B cell (primary cell): ENCODE data around the gene CCDC97. TPM values are rescaled to one million over a fixed set of nuclear protein-coding genes. Genes with fewer than 3 reads are reported as not detected.

Source experiments
- ATAC-seq: fragments of 200-7000 bp; cut with Tn5 transposase; one replicate; pipeline ENCODE4 v1.10.0; 2021; ENCODE audit warnings: low read depth, mild to moderate bottlenecking, moderate number of reproducible peaks, moderate library complexity
- CTCF ChIA-PET: fragments of 350-600 bp; sonication (Branson Sonifier 250); formaldehyde crosslinking; loops from one replicate; lab custom pipeline; 2021; ENCODE audit warnings: antibody characterized with exemption, inconsistent platforms; lab: Charles Lee
- POLR2A ChIA-PET: fragments of 350-600 bp; sonication (Branson Sonifier 250); formaldehyde crosslinking; loops from one replicate; lab custom pipeline; 2021; ENCODE audit warnings: antibody characterized with exemption; lab: Charles Lee
- DNase-seq: peaks from one replicate; pipeline ENCODE4 v3.0.0; 2013
- H2AFZ ChIP-seq: 2 replicates; pipeline ENCODE4 v1.6.1; 2012; ENCODE audit warnings: mild to moderate bottlenecking, low read depth, low read length; ENCODE audit not compliant: insufficient read depth, poor library complexity, severe bottlenecking
- H3K27ac ChIP-seq, 2 donors: 1 replicate in 1 of 2; 2 replicates in 1 of 2; pipeline ENCODE4 v1.5.1; 2012 to 2013; ENCODE audit warnings: low read length in 2 of 2, mild to moderate bottlenecking in 2 of 2, moderate library complexity in 1 of 2
- H3K27me3 ChIP-seq, 4 experiments: fragments of 200-600 bp in 1 of 4; sonication (generic) in 1 of 4; replicated peaks in 1 of 4; 1 replicate in 2 of 4; 2 replicates in 2 of 4; pipeline versions ENCODE4 v1.6.1 to v1.7.0; 2013 to 2016; ENCODE audit warnings: low read length in 3 of 4, mild to moderate bottlenecking in 2 of 4, mixed read lengths in 1 of 4, moderate library complexity in 1 of 4; ENCODE audit not compliant: insufficient read depth in 4 of 4, control insufficient read depth in 3 of 4; ENCODE audit errors: control extremely low read depth in 1 of 4
- H3K36me3 ChIP-seq, 2 experiments: replicated peaks in 1 of 2; 1 replicate in 1 of 2; 2 replicates in 1 of 2; pipeline versions ENCODE4 v1.6.1 to v1.7.1; 2013; ENCODE audit warnings: low read length in 1 of 2; ENCODE audit not compliant: insufficient read depth in 2 of 2, control insufficient read depth in 1 of 2; ENCODE audit errors: control extremely low read depth in 1 of 2, extremely low read depth in 1 of 2
- H3K4me1 ChIP-seq, 2 donors: fragments of 200-600 bp in 1 of 2; sonication (generic) in 1 of 2; 1 replicate in 1 of 2; 2 replicates in 1 of 2; pipeline versions ENCODE4 v1.5.1 to v1.6.1; 2013 to 2017; ENCODE audit warnings: low read length in 2 of 2; ENCODE audit not compliant: control insufficient read depth in 2 of 2, insufficient read depth in 2 of 2
- H3K4me2 ChIP-seq: replicated peaks from 2 replicates; pipeline ENCODE3; 2012; ENCODE audit warnings: mild to moderate bottlenecking, low read depth, low read length; ENCODE audit not compliant: poor library complexity, severe bottlenecking
- H3K4me3 ChIP-seq, 5 experiments: fragments of 200-600 bp in 1 of 5; sonication (generic) in 1 of 5; 1 replicate in 3 of 5; 2 replicates in 2 of 5; pipeline versions ENCODE4 v1.5.1 to v1.7.0; 2011 to 2016; ENCODE audit warnings: low read length in 4 of 5, mild to moderate bottlenecking in 4 of 5, low read depth in 2 of 5, control low read depth in 1 of 5, moderate library complexity in 1 of 5; ENCODE audit not compliant: insufficient read depth in 1 of 5; ENCODE audit errors: control extremely low read depth in 1 of 5, extremely low read depth in 1 of 5
- H3K79me2 ChIP-seq: fragments of 200-600 bp; sonication (generic); one replicate; pipeline ENCODE4 v1.6.0; 2016; ENCODE audit warnings: low read length; ENCODE audit not compliant: control insufficient read depth, insufficient read depth
- H3K9ac ChIP-seq: fragments of 200-600 bp; sonication (generic); 2 replicates; pipeline ENCODE4 v1.6.1; 2017; ENCODE audit warnings: mild to moderate bottlenecking, low read length, moderate library complexity
- H3K9me3 ChIP-seq, 3 donors: one replicate each; pipeline versions ENCODE4 v1.6.1 to v1.7.1; 2013; ENCODE audit warnings: low read length in 2 of 3; ENCODE audit not compliant: control insufficient read depth in 2 of 3, insufficient read depth in 1 of 3; ENCODE audit errors: control extremely low read depth in 1 of 3
- H4K20me1 ChIP-seq: 2 replicates; pipeline ENCODE4 v1.6.0; 2012; ENCODE audit warnings: mild to moderate bottlenecking, low read length; ENCODE audit not compliant: insufficient read depth, control insufficient read depth, poor library complexity, severe bottlenecking
- H3K27ac Mint-ChIP-seq: one replicate; pipeline ENCODE4 v1.8.0; 2021; ENCODE audit warnings: mixed read lengths
- H3K27me3 Mint-ChIP-seq: one replicate; pipeline ENCODE4 v1.8.0; 2021; ENCODE audit warnings: mixed read lengths
- H3K4me1 Mint-ChIP-seq: one replicate; pipeline ENCODE4 v1.8.0; 2021; ENCODE audit warnings: mixed read lengths
- H3K4me3 Mint-ChIP-seq: one replicate; pipeline ENCODE4 v1.8.0; 2021; ENCODE audit warnings: mixed read lengths
- H3K9me3 Mint-ChIP-seq: one replicate; pipeline ENCODE4 v1.8.0; 2022; ENCODE audit warnings: mixed read lengths; ENCODE audit not compliant: insufficient read depth
- EZH2 ChIP-seq: IDR thresholded peaks from 2 replicates; pipeline ENCODE4 v1.6.1; 2012; ENCODE audit warnings: borderline replicate concordance, low read depth, mild to moderate bottlenecking, moderate library complexity, low read length; ENCODE audit not compliant: insufficient read depth, poor library complexity, severe bottlenecking
- WGBS: methylation state at CpG from one replicate; pipeline ENCODE4 v1.1.5; 2013; ENCODE audit warnings: missing lambda C conversion rate; ENCODE audit not compliant: insufficient coverage; 5-methylcytosine and 5-hydroxymethylcytosine counted together
- intact Hi-C: fragments of 100-400 bp; cut with micrococcal nuclease; formaldehyde crosslinking; loops from one replicate; pipeline ENCODE4 v1.10.0; 2022
- polyA plus RNA-seq: library from polyadenylated mRNA; depleted of rRNA; stranded (reverse); fragments of >200 nt; gene quantifications from 2 replicates; pipeline ENCODE4 v1.2.3, GENCODE V29; 2012
- total RNA-seq, 2 donors: library from RNA; stranded (reverse); fragments of 120-200 nt in 1 of 2; gene quantifications; 1 replicate in 1 of 2; 2 replicates in 1 of 2; pipeline versions ENCODE4 v1.2.3 to v1.2.4, GENCODE V29; 2013 to 2022
- TF ChIP-seq, protein P1 (sequence below): fragments of 200-600 bp; IDR thresholded peaks from one replicate; pipeline ENCODE4 v1.8.0; 2022; ENCODE audit warnings: antibody characterized with exemption, mild to moderate bottlenecking

Gene CCDC97
- total and polyA plus RNA-seq, 2 donors (not counting 1 experiment from before 2014, with no cell fraction given) = 16.3 to 68.3 TPM

GRCh38 chr19:41363753-41364523 lies 54.0 kb downstream of the CCDC97 start, which contains the start of gene B9D2:
Gene B9D2 (minus strand): TSS chr19:41364149. CDS start chr19:41363519, 630 bp downstream.
- Mint-ChIP-seq H3K27me3 (no peaks in the 10 kb centered on the region), H3K4me1 (peaks cover 27% of the 10 kb centered on the region), H3K4me3 (peak within 1 kb of the TSS; percentile 95), H3K27ac (peak within 1 kb of the TSS; percentile 100), H3K9me3 (no peaks in the 10 kb centered on the region)
- peak within 1 kb of the TSS; percentile 75 to 97 (median 86) for H3K4me3 ChIP-seq
- H2AFZ ChIP-seq = peak within 1 kb of the TSS; percentile 82
- TF ChIP-seq EZH2 = no peak
- TF ChIP-seq, protein P1, sequence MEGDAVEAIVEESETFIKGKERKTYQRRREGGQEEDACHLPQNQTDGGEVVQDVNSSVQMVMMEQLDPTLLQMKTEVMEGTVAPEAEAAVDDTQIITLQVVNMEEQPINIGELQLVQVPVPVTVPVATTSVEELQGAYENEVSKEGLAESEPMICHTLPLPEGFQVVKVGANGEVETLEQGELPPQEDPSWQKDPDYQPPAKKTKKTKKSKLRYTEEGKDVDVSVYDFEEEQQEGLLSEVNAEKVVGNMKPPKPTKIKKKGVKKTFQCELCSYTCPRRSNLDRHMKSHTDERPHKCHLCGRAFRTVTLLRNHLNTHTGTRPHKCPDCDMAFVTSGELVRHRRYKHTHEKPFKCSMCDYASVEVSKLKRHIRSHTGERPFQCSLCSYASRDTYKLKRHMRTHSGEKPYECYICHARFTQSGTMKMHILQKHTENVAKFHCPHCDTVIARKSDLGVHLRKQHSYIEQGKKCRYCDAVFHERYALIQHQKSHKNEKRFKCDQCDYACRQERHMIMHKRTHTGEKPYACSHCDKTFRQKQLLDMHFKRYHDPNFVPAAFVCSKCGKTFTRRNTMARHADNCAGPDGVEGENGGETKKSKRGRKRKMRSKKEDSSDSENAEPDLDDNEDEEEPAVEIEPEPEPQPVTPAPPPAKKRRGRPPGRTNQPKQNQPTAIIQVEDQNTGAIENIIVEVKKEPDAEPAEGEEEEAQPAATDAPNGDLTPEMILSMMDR = no peak
- H3K27me3 ChIP-seq = no peaks in the 10 kb centered on the region
- POLR2A ChIA-PET = interaction anchor here (0.6 to 2.6 kb wide), 14 partner anchors 9 to 934 kb away, joined by 3 to 32 read pairs (median 4); partner anchors contain the start of genes CCDC97, DMAC2, EGLN2 and HNRNPUL1
- ATAC-seq (peak; percentile 92), DNase-seq (peak; percentile 99)
- CTCF ChIA-PET = interaction anchor here (0.6 to 4.7 kb wide), 13 partner anchors 11 to 208 kb away, joined by 3 to 64 read pairs (median 6); partner anchors contain the start of genes DMAC2, HNRNPUL1 and TGFB1
- peak within 1 kb of the TSS; percentile 85 for H3K4me2 ChIP-seq
- H3K4me1 ChIP-seq = peaks cover 12 to 24% of the 10 kb centered on the region in 2 donors
- H4K20me1 ChIP-seq = no peaks in the 10 kb centered on the region
- peak within 1 kb of the TSS; percentile 94 for H3K9ac ChIP-seq
- H3K9me3 ChIP-seq = no peaks in the 10 kb centered on the region
- H3K79me2 ChIP-seq = peaks cover 47% of the 10 kb centered on the region
- intact Hi-C loops = loop anchor here (1.0 to 2.0 kb wide), 3 partner anchors 10 to 213 kb away; partner anchors contain the start of genes BCKDHA, CEACAM21 and EXOSC5
- H3K27ac ChIP-seq = peak within 1 kb of the TSS; percentile 99 to 100
- H3K36me3 ChIP-seq = peaks cover 0 to 3% of the 10 kb centered on the region in 2 experiments
- under 1% methylated on average over 51 of the region's 56 CpGs for WGBS
